K562 (cell line): ENCODE results near the gene ZNF462. TPM values are rescaled to one million over a fixed set of nuclear protein-coding genes. Genes with fewer than 3 reads are reported as not detected.

ENCODE experiments used
- ATAC-seq: fragments of 200-7000 bp; cut with Tn5 transposase; 3 replicates; pipeline ENCODE4 v1.9.1; 2020; ENCODE audit warnings: moderate library complexity
- BruUV-seq: library from RNA; stranded (reverse); fragments of 400-500 nt; replicated peaks from 2 replicates; lab custom pipeline; 2021; lab: Mats Ljungman, UMichigan
- CTCF ChIA-PET: fragments of 300-600 bp; formaldehyde crosslinking; extraction: SDS; loops from one replicate; lab custom pipeline; 2021; ENCODE audit warnings: low intra/inter-chr PET ratio; lab: Yijun Ruan, JAX
- POLR2A ChIA-PET: fragments of 300-600, 350-650 bp; sonication (Branson Sonifier 250); formaldehyde crosslinking; extraction: SDS; loops from one replicate; lab custom pipeline; 2021; ENCODE audit warnings: antibody characterized with exemption, inconsistent platforms; lab: Yijun Ruan, JAX
- DNase-seq, 4 experiments: peaks; one replicate each; pipeline versions ENCODE4 v3.0.0 to v3.0.0-alpha.2; 2011 to 2018; ENCODE audit warnings: low spot score in 3 of 4, mixed read lengths in 3 of 4; ENCODE audit errors: extremely low read depth in 1 of 4
- FAIRE-seq: peaks from 2 replicates; lab custom pipeline; 2011; peaks lifted over from hg19 to GRCh38; lab: Jason Lieb, UNC
- H2AFZ ChIP-seq: 2 replicates; pipeline ENCODE4 v1.6.0; 2011; ENCODE audit warnings: low read depth, low read length, control low read depth, inconsistent platforms
- H3K27ac ChIP-seq: fragments of 200-600 bp; 3 replicates; pipeline ENCODE4 v1.8.0; 2011; ENCODE audit warnings: low read depth, mild to moderate bottlenecking, control low read depth, inconsistent platforms, low read length, moderate library complexity, mixed read lengths; ENCODE audit errors: extremely low read depth
- H3K27me3 ChIP-seq, 2 experiments: fragments of 300-600 bp in 1 of 2; 2 replicates in 1 of 2; 3 replicates in 1 of 2; pipeline versions ENCODE4 v1.6.0 to v1.8.0; 2011; ENCODE audit warnings: inconsistent platforms in 2 of 2, low read length in 2 of 2, mild to moderate bottlenecking in 1 of 2, mixed read lengths in 1 of 2, moderate library complexity in 1 of 2; ENCODE audit not compliant: control insufficient read depth in 2 of 2, insufficient read depth in 2 of 2
- H3K36me3 ChIP-seq: fragments of 300-600 bp; 3 replicates; pipeline ENCODE4 v1.8.0; 2011; ENCODE audit warnings: mild to moderate bottlenecking, low read length, inconsistent platforms; ENCODE audit not compliant: control insufficient read depth, insufficient read depth
- H3K4me1 ChIP-seq, 2 experiments: fragments of 200-600 bp in 1 of 2; replicated peaks in 1 of 2; 2 replicates in 1 of 2; 3 replicates in 1 of 2; pipeline versions ENCODE4 v1.5.1 to v1.8.0; 2011; ENCODE audit warnings: inconsistent platforms in 2 of 2, low read length in 2 of 2, mild to moderate bottlenecking in 1 of 2, mixed read lengths in 1 of 2, moderate library complexity in 1 of 2; ENCODE audit not compliant: control insufficient read depth in 2 of 2, insufficient read depth in 2 of 2
- H3K4me2 ChIP-seq: 2 replicates; pipeline ENCODE4 v1.6.1; 2011; ENCODE audit warnings: low read length, control low read depth, inconsistent platforms, mixed read lengths; ENCODE audit not compliant: insufficient read depth
- H3K4me3 ChIP-seq: fragments of 200-600 bp; sonication (generic), shearing (Covaris generic); 2 replicates; pipeline ENCODE4 v1.5.1; 2016; ENCODE audit warnings: control low read depth, inconsistent platforms
- H3K79me2 ChIP-seq: fragments of 200-600 bp; 3 replicates; pipeline ENCODE4 v1.8.0; 2011; ENCODE audit warnings: low read length, inconsistent platforms; ENCODE audit not compliant: control insufficient read depth, insufficient read depth
- H3K9ac ChIP-seq, 2 experiments: 2 replicates each; pipeline versions ENCODE4 v1.6.0 to v1.6.1; 2011; ENCODE audit warnings: low read depth in 2 of 2, low read length in 2 of 2, control low read depth in 1 of 2, inconsistent platforms in 1 of 2, mild to moderate bottlenecking in 1 of 2, mixed read lengths in 1 of 2; ENCODE audit not compliant: insufficient read depth in 1 of 2
- H3K9me1 ChIP-seq: one replicate; pipeline ENCODE4 v1.6.0; 2011; ENCODE audit warnings: inconsistent platforms, mild to moderate bottlenecking, low read length, moderate library complexity; ENCODE audit not compliant: control insufficient read depth, insufficient read depth
- H3K9me3 ChIP-seq: replicated peaks from 2 replicates; pipeline ENCODE4 v1.5.1; 2011; ENCODE audit warnings: low read depth, low read length, inconsistent platforms; ENCODE audit not compliant: control insufficient read depth, insufficient read depth
- H4K20me1 ChIP-seq: replicated peaks from 2 replicates; pipeline ENCODE4 v1.6.1; 2011; ENCODE audit warnings: low read length, inconsistent platforms, mixed read lengths; ENCODE audit not compliant: control insufficient read depth, insufficient read depth
- CHD1 ChIP-seq: fragments of 200-600 bp; sonication (generic); IDR thresholded peaks from one replicate; pipeline ENCODE4 v1.6.1; 2012; ENCODE audit warnings: mild to moderate bottlenecking, moderate library complexity, low read length, inconsistent platforms
- DDX20 ChIP-seq: fragments of 450-650 bp; IDR thresholded peaks from 2 replicates; pipeline ENCODE4 v1.6.1; 2016; ENCODE audit warnings: missing genetic modification characterization, low read depth, mild to moderate bottlenecking, missing compliant biosample characterization, moderate library complexity
- MAFF ChIP-seq: IDR thresholded peaks from 2 replicates; pipeline ENCODE4 v1.6.1; 2012; ENCODE audit warnings: low read length, improper control_type of control experiment
- RB1 ChIP-seq: fragments of 450-650 bp; IDR thresholded peaks from 2 replicates; pipeline ENCODE4 v1.6.1; 2017; ENCODE audit warnings: low read depth, mild to moderate bottlenecking
- SLC30A9 ChIP-seq: fragments of 250-450 bp; sonication (Bioruptor Pico); IDR thresholded peaks from 2 replicates; pipeline ENCODE4 v1.8.0; 2022; ENCODE audit warnings: mild to moderate bottlenecking, moderate library complexity
- THAP7 ChIP-seq: fragments of 250-450 bp; sonication (Bioruptor Pico); IDR thresholded peaks from 2 replicates; pipeline ENCODE4 v1.5.0; 2021
- WHSC1 ChIP-seq: IDR thresholded peaks from one replicate; pipeline ENCODE4 v1.6.1; 2012; ENCODE audit warnings: low read length, control low read depth, inconsistent platforms
- YY1 ChIP-seq, 3 experiments: IDR thresholded peaks; 2 replicates each; pipeline ENCODE4 v1.6.1; 2011; ENCODE audit warnings: low read length in 2 of 3, mild to moderate bottlenecking in 2 of 3, moderate library complexity in 2 of 3, borderline replicate concordance in 1 of 3, control low read depth in 1 of 3, low read depth in 1 of 3; ENCODE audit not compliant: insufficient read depth in 3 of 3, insufficient replicate concordance in 2 of 3, control insufficient read depth in 1 of 3, insufficient read length in 1 of 3; ENCODE audit errors: extremely low read depth in 1 of 3
- ZBTB26 ChIP-seq: fragments of 450-650 bp; formaldehyde crosslinking; IDR thresholded peaks from 2 replicates; pipeline ENCODE4 v1.4.0; 2022; ENCODE audit warnings: missing genetic modification characterization
- ZNF398 ChIP-seq: fragments of 250-450 bp; sonication (Bioruptor Pico); IDR thresholded peaks from 2 replicates; pipeline ENCODE4 v1.8.0; 2021; ENCODE audit warnings: moderate library complexity, mild to moderate bottlenecking, inconsistent platforms
- ZNF445 ChIP-seq: fragments of 250-450 bp; sonication (Bioruptor Pico); IDR thresholded peaks from 2 replicates; pipeline ENCODE4 v1.4.0; 2020; ENCODE audit warnings: low read depth, mild to moderate bottlenecking, moderate library complexity
- ZNF609 ChIP-seq: sonication (generic); formaldehyde crosslinking; IDR thresholded peaks from 2 replicates; pipeline ENCODE4 v1.8.1; 2023; ENCODE audit warnings: missing genetic modification reagents, mild to moderate bottlenecking, borderline replicate concordance
- ZNF668 ChIP-seq: fragments of 250-450 bp; sonication (Bioruptor Pico); IDR thresholded peaks from 2 replicates; pipeline ENCODE4 v1.8.0; 2022; ENCODE audit warnings: mild to moderate bottlenecking, inconsistent platforms
- WGBS: fragments of 100-300 bp; shearing (Covaris generic); methylation state at CpG from one replicate; pipeline ENCODE4 v1.1.6; 2016; ENCODE audit warnings: low coverage, mixed read lengths; ENCODE audit not compliant: insufficient coverage; ENCODE audit errors: missing lambda C conversion rate; 5-methylcytosine and 5-hydroxymethylcytosine counted together
- in situ Hi-C: fragments of 300-500 bp; cut with MboI; formaldehyde crosslinking; loops from 4 replicates; pipeline ENCODE4 v1.15.0; 2018; ENCODE audit warnings: inconsistent platforms, mixed read lengths
- intact Hi-C: fragments of 100-400 bp; cut with micrococcal nuclease; formaldehyde crosslinking; loops from 2 replicates; pipeline ENCODE4 v1.14.2; 2022
- polyA plus RNA-seq, 8 experiments: library from polyadenylated mRNA; depleted of rRNA in 4 of 8; stranded (reverse) in 5 of 8; unstranded in 3 of 8; fragments of >200 nt; fragmentation: Nextera tagmentation in 2 of 8; fragmentation: Illumina TruSeq in 1 of 8; extraction: Ambion mirVana in 2 of 8; extraction: Trizol in 1 of 8; gene quantifications; 2 replicates each; pipeline versions ENCODE4 v1.2.1 to v1.2.3, GENCODE V29; 2011 to 2014; ENCODE audit warnings: inconsistent platforms in 1 of 8, missing spikeins in 1 of 8
- total RNA-seq, 7 experiments: library from RNA; depleted of rRNA in 6 of 7; stranded (reverse); fragments of >200 nt in 6 of 7; fragmentation: Illumina TruSeq in 2 of 7; extraction: Trizol in 2 of 7; gene quantifications; 2 replicates each; pipeline versions ENCODE4 v1.2.1 to v1.2.3, GENCODE V29; 2011 to 2021; ENCODE audit warnings: low replicate concordance in 1 of 7

Gene ZNF462
- total and polyA plus RNA-seq, 9 of the 15 experiments (the other 6 are each of a cell fraction or from before 2014, with no cell fraction given), result 0.20 TPM; not detected in 8

GRCh38 chr9:106887066-106887465, 24.1 kb downstream of the ZNF462 start:
- BruUV-seq, result no TSS peak
- FAIRE-seq (no peak), ATAC-seq (no peak), DNase-seq (no peak)
- WGBS, result 3% methylated on average over 2 of the region's 2 CpGs
- H3K4me3 ChIP-seq, result no peak overlapping the region
- H3K36me3 ChIP-seq, result no peaks in the 10 kb centered on the region
- no peak overlapping the region for H2AFZ ChIP-seq
- H3K9me1 ChIP-seq, result no peaks in the 10 kb centered on the region
- ChIA-PET POLR2A (interaction anchor here (0.6 kb wide), 1 partner anchor 129 kb away, joined by 3 read pairs; no protein-coding TSS in a partner anchor), CTCF (no interaction called here)
- intact Hi-C loops, result no loop called here
- no peak overlapping the region for H3K27ac ChIP-seq
- no peaks in the 10 kb centered on the region for H3K4me1 ChIP-seq
- no peaks in the 10 kb centered on the region for H4K20me1 ChIP-seq
- no peak overlapping the region for H3K9ac ChIP-seq
- no peak overlapping the region for H3K4me2 ChIP-seq
- H3K9me3 ChIP-seq, result no peaks in the 10 kb centered on the region
- in situ Hi-C loops, result no loop called here
- H3K79me2 ChIP-seq, result no peaks in the 10 kb centered on the region
- no peaks in the 10 kb centered on the region for H3K27me3 ChIP-seq
- TF ChIP-seq ZNF668 (CRISPR knock-in tag) (no peak), ZNF445 (CRISPR knock-in tag) (no peak), DDX20 (no peak), WHSC1 (no peak), ZNF609 (CRISPR knock-in tag) (no peak), SLC30A9 (no peak), ZBTB26 (CRISPR knock-in tag) (no peak), MAFF (no peak), THAP7 (CRISPR knock-in tag) (no peak), YY1 (IDR thresholded peaks at IDR 0.05; ENCODE audit: borderline replicate concordance in 1 of 3, control insufficient read depth in 1 of 3, extremely low read depth in 1 of 3, insufficient read depth in 3 of 3, insufficient read length in 1 of 3, insufficient replicate concordance in 2 of 3, low read depth in 1 of 3, low read length in 2 of 3) (no peak), RB1 (no peak), CHD1 (no peak), ZNF398 (CRISPR knock-in tag) (no peak)
